GM23338 (cell line): ENCODE results near the gene COL5A2. TPM values are rescaled to one million over a fixed set of nuclear protein-coding genes. Genes with fewer than 3 reads are reported as not detected.
A peak's percentile ranks its signal among the peaks of the same experiment; 100 is the strongest.

ENCODE experiments used
- ATAC-seq: fragments of 200-7000 bp; cut with Tn5 transposase; 3 replicates; pipeline ENCODE4 v1.9.1; 2020
- DNase-seq: peaks from one replicate; pipeline ENCODE4 v3.0.0-alpha.2; 2015; ENCODE audit warnings: low spot score
- H2AFZ ChIP-seq: fragments of 200-600 bp; sonication (generic); 2 replicates; pipeline ENCODE4 v1.8.0; 2016; ENCODE audit warnings: antibody characterized with exemption, mild to moderate bottlenecking, moderate library complexity
- H3F3A ChIP-seq: fragments of 200-600 bp; sonication (generic); replicated peaks from 2 replicates; pipeline ENCODE4 v1.8.0; 2017; ENCODE audit warnings: antibody characterized with exemption, mixed run types, low read depth
- H3K27ac ChIP-seq: fragments of 200-600 bp; sonication (generic); 2 replicates; pipeline ENCODE4 v1.6.1; 2016; ENCODE audit warnings: low read depth
- H3K27me3 ChIP-seq: fragments of 200-600 bp; sonication (generic); 2 replicates; pipeline ENCODE4 v1.8.0; 2016; ENCODE audit warnings: mild to moderate bottlenecking, mixed run types, moderate library complexity; ENCODE audit not compliant: insufficient read depth
- H3K36me3 ChIP-seq: fragments of 200-600 bp; sonication (generic); 2 replicates; pipeline ENCODE4 v1.8.0; 2016; ENCODE audit warnings: mild to moderate bottlenecking; ENCODE audit not compliant: insufficient read depth
- H3K4me1 ChIP-seq: fragments of 200-600 bp; sonication (generic); 2 replicates; pipeline ENCODE4 v1.8.0; 2016; ENCODE audit warnings: mild to moderate bottlenecking, moderate library complexity; ENCODE audit not compliant: insufficient read depth
- H3K4me2 ChIP-seq: fragments of 200-600 bp; sonication (generic); 2 replicates; pipeline ENCODE4 v1.7.1; 2017; ENCODE audit warnings: mixed run types
- H3K4me3 ChIP-seq: fragments of 200-600 bp; sonication (generic); 2 replicates; pipeline ENCODE4 v1.6.1; 2016; ENCODE audit warnings: mixed run types
- H3K79me2 ChIP-seq: fragments of 200-600 bp; sonication (generic); replicated peaks from 2 replicates; pipeline ENCODE4 v1.8.0; 2017; ENCODE audit warnings: mild to moderate bottlenecking; ENCODE audit not compliant: insufficient read depth
- H3K9me2 ChIP-seq: fragments of 200-600 bp; sonication (generic); 2 replicates; pipeline ENCODE4 v1.8.0; 2017; ENCODE audit not compliant: insufficient read depth
- H4K20me1 ChIP-seq: fragments of 200-600 bp; sonication (generic); replicated peaks from 2 replicates; pipeline ENCODE4 v1.8.0; 2017; ENCODE audit warnings: mild to moderate bottlenecking; ENCODE audit not compliant: insufficient read depth
- H3K27ac Mint-ChIP-seq: 2 replicates; pipeline ENCODE4 v1.8.0; 2020; ENCODE audit warnings: inconsistent platforms, mild to moderate bottlenecking, moderate library complexity, mixed read lengths
- H3K27me3 Mint-ChIP-seq: 3 replicates; pipeline ENCODE4 v1.8.0; 2022; ENCODE audit warnings: low read depth, mild to moderate bottlenecking, moderate library complexity, mixed read lengths, inconsistent platforms; ENCODE audit not compliant: insufficient read depth, poor library complexity
- H3K36me3 Mint-ChIP-seq: 3 replicates; pipeline ENCODE4 v1.8.0; 2021; ENCODE audit warnings: low read depth, mild to moderate bottlenecking, inconsistent platforms, moderate library complexity, mixed read lengths
- H3K4me1 Mint-ChIP-seq: 3 replicates; pipeline ENCODE4 v1.8.0; 2020; ENCODE audit warnings: mild to moderate bottlenecking, inconsistent platforms, mixed read lengths
- H3K4me3 Mint-ChIP-seq: 3 replicates; pipeline ENCODE4 v1.8.0; 2021; ENCODE audit warnings: moderate library complexity, mild to moderate bottlenecking, inconsistent platforms, mixed read lengths
- H3K9me3 Mint-ChIP-seq: 3 replicates; pipeline ENCODE4 v1.8.0; 2020; ENCODE audit warnings: moderate library complexity, mild to moderate bottlenecking, inconsistent platforms, mixed read lengths
- NANOG ChIP-seq: IDR thresholded peaks from 2 replicates; pipeline ENCODE4 v1.6.1; 2016; ENCODE audit warnings: antibody characterized with exemption, borderline replicate concordance
- microRNA-seq: library from miRNA; unstranded; fragments of <30 nt; microRNA quantifications from one replicate; pipeline ENCODE4, GENCODE V29; 2017
- polyA plus RNA-seq: library from polyadenylated mRNA; unstranded; fragments of >200 nt; fragmentation: Nextera tagmentation; extraction: Ambion mirVana; gene quantifications from 2 replicates; pipeline ENCODE4 v1.2.1, GENCODE V29; 2016
- small RNA-seq: library from RNA; depleted of rRNA; stranded (forward); fragments of <200 nt; gene quantifications from one replicate; pipeline ENCODE3, GENCODE V24; 2014; ENCODE audit warnings: low replicate concordance
- total RNA-seq: library from RNA; depleted of rRNA; stranded (reverse); fragments of >200 nt; shearing (Covaris generic); gene quantifications from 2 replicates; pipeline ENCODE4 v1.2.3, GENCODE V29; 2014; rRNA removed
- TF ChIP-seq, protein P1 (sequence below), 2 experiments: fragments of 200-600 bp in 1 of 2; sonication (generic) in 1 of 2; conservative IDR thresholded peaks; 2 replicates each; pipeline versions ENCODE4 v1.5.1 to v1.6.1; 2016 to 2017; ENCODE audit warnings: antibody characterized with exemption in 2 of 2, low read depth in 2 of 2, mild to moderate bottlenecking in 2 of 2, moderate library complexity in 1 of 2

The COL5A2 gene
- total and polyA plus RNA-seq, 2 experiments from 2014 or later = 6.7 to 19.7 TPM

DNA sequence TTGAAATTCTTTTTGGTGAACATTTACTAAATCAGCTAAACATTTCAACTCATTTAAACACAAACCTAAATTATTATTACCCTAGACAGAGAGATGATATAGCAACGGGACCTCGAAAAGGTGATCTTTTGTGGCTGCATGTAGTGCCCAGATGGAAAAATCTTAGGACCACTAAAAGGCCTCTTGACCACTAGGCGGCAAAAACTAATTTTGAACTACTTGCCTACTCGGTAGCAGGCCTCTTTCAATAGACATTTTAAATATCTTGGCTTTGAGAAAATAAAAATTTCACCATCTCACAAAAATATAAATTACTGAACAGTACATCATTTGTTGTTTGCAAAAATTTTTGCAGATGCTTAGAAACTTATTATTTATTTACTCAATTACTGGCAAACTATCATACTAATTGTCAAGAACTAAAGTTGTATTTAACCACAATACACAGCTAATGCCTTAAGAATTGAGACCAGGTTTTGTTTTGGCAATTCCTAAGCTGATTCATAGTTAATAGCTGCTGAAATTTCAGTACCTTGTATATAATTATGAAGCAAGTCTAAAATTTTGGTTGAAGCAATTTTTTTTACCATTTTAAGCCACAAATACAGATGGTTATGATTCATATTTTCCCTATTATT, 196.0 kb downstream of the COL5A2 start:
- ATAC-seq = peak; percentile 56
- Histone ChIP-seq H3K79me2 (no peaks in the 10 kb centered on the region), H3K36me3 (no peaks in the 10 kb centered on the region), H3K27me3 (no peaks in the 10 kb centered on the region), H4K20me1 (no peaks in the 10 kb centered on the region), H3K4me2 (no peak overlapping the region), H3K4me1 (no peaks in the 10 kb centered on the region), H2AFZ (no peak overlapping the region), H3F3A (no peaks in the 10 kb centered on the region), H3K27ac (no peak overlapping the region), H3K4me3 (no peak overlapping the region), H3K9me2 (no peaks in the 10 kb centered on the region)
- DNase-seq = peak; percentile 72
- Mint-ChIP-seq H3K27me3 (no peaks in the 10 kb centered on the region), H3K4me3 (no peak overlapping the region), H3K9me3 (no peaks in the 10 kb centered on the region), H3K36me3 (no peaks in the 10 kb centered on the region), H3K4me1 (no peaks in the 10 kb centered on the region), H3K27ac (no peak overlapping the region)
- no peak for TF ChIP-seq NANOG
- TF ChIP-seq, protein P1, sequence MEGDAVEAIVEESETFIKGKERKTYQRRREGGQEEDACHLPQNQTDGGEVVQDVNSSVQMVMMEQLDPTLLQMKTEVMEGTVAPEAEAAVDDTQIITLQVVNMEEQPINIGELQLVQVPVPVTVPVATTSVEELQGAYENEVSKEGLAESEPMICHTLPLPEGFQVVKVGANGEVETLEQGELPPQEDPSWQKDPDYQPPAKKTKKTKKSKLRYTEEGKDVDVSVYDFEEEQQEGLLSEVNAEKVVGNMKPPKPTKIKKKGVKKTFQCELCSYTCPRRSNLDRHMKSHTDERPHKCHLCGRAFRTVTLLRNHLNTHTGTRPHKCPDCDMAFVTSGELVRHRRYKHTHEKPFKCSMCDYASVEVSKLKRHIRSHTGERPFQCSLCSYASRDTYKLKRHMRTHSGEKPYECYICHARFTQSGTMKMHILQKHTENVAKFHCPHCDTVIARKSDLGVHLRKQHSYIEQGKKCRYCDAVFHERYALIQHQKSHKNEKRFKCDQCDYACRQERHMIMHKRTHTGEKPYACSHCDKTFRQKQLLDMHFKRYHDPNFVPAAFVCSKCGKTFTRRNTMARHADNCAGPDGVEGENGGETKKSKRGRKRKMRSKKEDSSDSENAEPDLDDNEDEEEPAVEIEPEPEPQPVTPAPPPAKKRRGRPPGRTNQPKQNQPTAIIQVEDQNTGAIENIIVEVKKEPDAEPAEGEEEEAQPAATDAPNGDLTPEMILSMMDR (conservative IDR thresholded peaks at IDR 0.05; ENCODE audit: low read depth in 2 of 2) = peak; percentile 53 to 68

Small RNA genes within 50 kb of the gene (microRNA-seq; reads per million reads assigned to microRNA genes)
- not detected for gene MIR3129
- gene MIR3606 = not detected

Small RNA genes within 50 kb of the gene (small RNA-seq; reads per million reads assigned to genes)
- gene MIR3129 = not detected

Other genes with a start within 250 kb of the COL5A2 start
- 0.17 TPM in 1 of 2 replicates, not detected in the other for gene COL3A1, start 205.4 kb downstream of the COL5A2 start, total RNA-seq
- gene COL3A1, start 205.4 kb downstream of the COL5A2 start, polyA plus RNA-seq = 0.31 TPM in 2 replicates